ENCODE measurements around the gene PCDHB16. TPM values are rescaled to one million over a fixed set of nuclear protein-coding genes. Genes with fewer than 3 reads are reported as not detected.

Gene PCDHB16
- total RNA-seq: 0.12 and 0.33 TPM in 2 replicates

GRCh38 chr5:141182248-141182647, at the start of gene PCDHB16:
TSS of gene PCDHB16 (plus strand) at chr5:141182387. CDS start at chr5:141182560, 173 bp downstream.

GRCh38 chr5:141135030-141135717, 47.0 kb upstream of the PCDHB16 start, which contains the start of gene PCDHB5:
TSS of gene PCDHB5 (plus strand) at chr5:141135206. CDS start at chr5:141135435, 229 bp downstream.

GRCh38 chr5:141149812-141150211, 32.4 kb upstream of the PCDHB16 start, which contains the start of gene PCDHB6:
TSS of gene PCDHB6 (plus strand) at chr5:141150057. CDS start at chr5:141150258, 201 bp downstream.

GRCh38 chr5:141172381-141173204, 9.6 kb upstream of the PCDHB16 start, which contains the start of gene PCDHB7:
TSS of gene PCDHB7 (plus strand) at chr5:141172644. CDS start at chr5:141172836, 192 bp downstream.

GRCh38 chr5:141177577-141178191, 4.5 kb upstream of the PCDHB16 start, which contains the start of gene PCDHB8:
TSS of gene PCDHB8 (plus strand) at chr5:141177790. CDS start at chr5:141178035, 245 bp downstream.

GRCh38 chr5:141186897-141187512, 4.8 kb downstream of the PCDHB16 start, which contains the start of gene PCDHB9:
TSS of gene PCDHB9 (plus strand) at chr5:141187161. CDS start at chr5:141187319, 158 bp downstream.

GRCh38 chr5:141192110-141192725, 10.0 kb downstream of the PCDHB16 start, which contains the start of gene PCDHB10:
TSS of gene PCDHB10 (plus strand) at chr5:141192353. CDS start at chr5:141192553, 200 bp downstream.

GRCh38 chr5:141199359-141200235, 17.4 kb downstream of the PCDHB16 start, which contains the start of gene PCDHB11:
TSS of gene PCDHB11 (plus strand) at chr5:141199627. CDS start at chr5:141199775, 148 bp downstream.

GRCh38 chr5:141208478-141208877, 26.3 kb downstream of the PCDHB16 start, which contains the start of gene PCDHB12:
TSS of gene PCDHB12 (plus strand) at chr5:141208719. CDS start at chr5:141208908, 189 bp downstream.

GRCh38 chr5:141213656-141214339, 31.6 kb downstream of the PCDHB16 start, which contains the start of gene PCDHB13:
TSS of gene PCDHB13 (plus strand) at chr5:141213919. CDS start at chr5:141214124, 205 bp downstream.

GRCh38 chr5:141223112-141223783, 41.1 kb downstream of the PCDHB16 start, which contains the start of gene PCDHB14:
TSS of gene PCDHB14 (plus strand) at chr5:141223343. CDS start at chr5:141223506, 163 bp downstream.

Other genes starting within 250 kb of the PCDHB16 start
- 0.55 and 1.9 TPM in 2 replicates for gene PCDHAC2, start 215.9 kb upstream of the PCDHB16 start, total RNA-seq
- gene PCDHB1, start 131.0 kb upstream of the PCDHB16 start, total RNA-seq: not detected in 2 replicates
- gene PCDHB2, start 87.8 kb upstream of the PCDHB16 start, total RNA-seq: 0.55 and 2.0 TPM in 2 replicates
- gene PCDHB3, start 81.9 kb upstream of the PCDHB16 start, total RNA-seq: 0.75 and 0.77 TPM in 2 replicates
- gene PCDHB4, start 60.6 kb upstream of the PCDHB16 start, total RNA-seq: under 0.01 and 0.12 TPM in 2 replicates
- gene PCDHB5, start 47.2 kb upstream of the PCDHB16 start, total RNA-seq: 0.22 and 0.50 TPM in 2 replicates
- under 0.01 TPM in 2 replicates for gene PCDHB6, start 32.3 kb upstream of the PCDHB16 start, total RNA-seq
- 0.11 and 0.12 TPM in 2 replicates for gene PCDHB7, start 9.7 kb upstream of the PCDHB16 start, total RNA-seq
- gene PCDHB8, start 4.6 kb upstream of the PCDHB16 start, total RNA-seq: 0.11 and 0.25 TPM in 2 replicates
- under 0.01 TPM in 2 replicates for gene PCDHB9, start 4.8 kb downstream of the PCDHB16 start, total RNA-seq
- gene PCDHB10, start 10.0 kb downstream of the PCDHB16 start, total RNA-seq: 0.11 and 0.12 TPM in 2 replicates
- under 0.01 TPM in 1 of 2 replicates, not detected in the other for gene PCDHB11, start 17.2 kb downstream of the PCDHB16 start, total RNA-seq
- gene PCDHB12, start 26.3 kb downstream of the PCDHB16 start, total RNA-seq: under 0.01 and 0.12 TPM in 2 replicates
- gene PCDHB13, start 31.5 kb downstream of the PCDHB16 start, total RNA-seq: under 0.01 and 0.12 TPM in 2 replicates
- gene PCDHB14, start 41.0 kb downstream of the PCDHB16 start, total RNA-seq: 0.11 and 0.12 TPM in 2 replicates
- under 0.01 and 0.37 TPM in 2 replicates for gene PCDHB15, start 63.0 kb downstream of the PCDHB16 start, total RNA-seq
- 0.50 and 0.66 TPM in 2 replicates for gene SLC25A2, start 121.7 kb downstream of the PCDHB16 start, total RNA-seq
- gene TAF7, start 138.4 kb downstream of the PCDHB16 start, total RNA-seq: 86.1 and 88.3 TPM in 2 replicates
- 0.22 and 0.62 TPM in 2 replicates for gene PCDHGA1, start 148.1 kb downstream of the PCDHB16 start, total RNA-seq
- 0.89 and 2.2 TPM in 2 replicates for gene PCDHGA2, start 156.4 kb downstream of the PCDHB16 start, total RNA-seq
- gene PCDHGA3, start 161.4 kb downstream of the PCDHB16 start, total RNA-seq: 0.22 and 0.87 TPM in 2 replicates
- gene PCDHGB1, start 167.7 kb downstream of the PCDHB16 start, total RNA-seq: 0.44 and 1.2 TPM in 2 replicates
- 2.2 and 5.2 TPM in 2 replicates for gene PCDHGA4, start 172.6 kb downstream of the PCDHB16 start, total RNA-seq
- gene PCDHGB2, start 177.6 kb downstream of the PCDHB16 start, total RNA-seq: 1.2 and 1.7 TPM in 2 replicates
- 0.55 and 0.87 TPM in 2 replicates for gene PCDHGA5, start 181.8 kb downstream of the PCDHB16 start, total RNA-seq
- gene PCDHGB3, start 187.9 kb downstream of the PCDHB16 start, total RNA-seq: 2.3 and 4.2 TPM in 2 replicates
- gene PCDHGA6, start 191.5 kb downstream of the PCDHB16 start, total RNA-seq: 1.7 and 3.2 TPM in 2 replicates
- 1.3 and 4.0 TPM in 2 replicates for gene PCDHGA7, start 200.4 kb downstream of the PCDHB16 start, total RNA-seq
- gene PCDHGB4, start 205.3 kb downstream of the PCDHB16 start, total RNA-seq: 11.3 and 20.9 TPM in 2 replicates
- gene PCDHGA8, start 210.2 kb downstream of the PCDHB16 start, total RNA-seq: 1.1 and 2.4 TPM in 2 replicates
- 16.2 and 25.0 TPM in 2 replicates for gene PCDHGB5, start 215.6 kb downstream of the PCDHB16 start, total RNA-seq
- gene PCDHGA9, start 220.4 kb downstream of the PCDHB16 start, total RNA-seq: 4.0 and 4.2 TPM in 2 replicates
- 2.4 and 2.9 TPM in 2 replicates for gene PCDHGB6, start 225.6 kb downstream of the PCDHB16 start, total RNA-seq
- gene PCDHGA10, start 230.6 kb downstream of the PCDHB16 start, total RNA-seq: 4.9 and 5.2 TPM in 2 replicates
- gene PCDHGB7, start 235.3 kb downstream of the PCDHB16 start, total RNA-seq: 6.0 and 7.4 TPM in 2 replicates
- gene PCDHGA11, start 238.7 kb downstream of the PCDHB16 start, total RNA-seq: 11.7 and 13.6 TPM in 2 replicates
- gene PCDHGA12, start 248.1 kb downstream of the PCDHB16 start, total RNA-seq: 15.5 and 21.5 TPM in 2 replicates

Measured in uterine smooth muscle cell (primary cell).